ENCODE measurements around the gene GNG13.

- TF ChIP-seq USF2 (IDR thresholded peaks at IDR 0.05; ENCODE audit: low read depth, low read length), result peak; percentile 74; the same call in 1 of the 2 replicates
- no peak for TF ChIP-seq CHD1 (IDR thresholded peaks at IDR 0.05; ENCODE audit: low read depth, low read length)
- no peak for TF ChIP-seq CTCF (conservative IDR thresholded peaks at IDR 0.05; ENCODE audit: low read depth, low read length)
- no peak for TF ChIP-seq CEBPB (IDR thresholded peaks at IDR 0.05; ENCODE audit: low read depth, low read length)
- no peak for TF ChIP-seq RAD21 (IDR thresholded peaks at IDR 0.05; ENCODE audit: low read length)
- TF ChIP-seq ELK1 (IDR thresholded peaks at IDR 0.05; ENCODE audit: borderline replicate concordance, low read depth, low read length), result no peak
- TF ChIP-seq POLR2A (IDR thresholded peaks at IDR 0.05; ENCODE audit: low read depth, low read length), result no peak
- peak; percentile 82 for TF ChIP-seq BHLHE40 (IDR thresholded peaks at IDR 0.05; ENCODE audit: low read depth, low read length)
- TF ChIP-seq RFX5 (IDR thresholded peaks at IDR 0.05; ENCODE audit: low read depth, low read length), result no peak
- TF ChIP-seq RCOR1 (IDR thresholded peaks at IDR 0.05; ENCODE audit: insufficient replicate concordance, low read length), result no peak
- TF ChIP-seq NFE2L2 (IDR thresholded peaks at IDR 0.05; ENCODE audit: low read depth, low read length), result no peak
- no peak for TF ChIP-seq MXI1 (IDR thresholded peaks at IDR 0.05; ENCODE audit: borderline replicate concordance, low read depth, low read length)
- no peak for TF ChIP-seq MAFK (IDR thresholded peaks at IDR 0.05; ENCODE audit: low read depth, low read length)
Measured at GRCh38 chr16:814974-815373, 14.4 kb upstream of the GNG13 start.

Data from IMR-90 (cell line).